HG03565 (cell line): ENCODE results near the gene PHACTR1.

Experiments
- ATAC-seq: cut with Tn5 transposase; IDR thresholded peaks from one replicate; pipeline ENCODE4 v1.9.1; 2021; ENCODE audit warnings: mild to moderate bottlenecking, moderate library complexity; ENCODE audit not compliant: unreplicated experiment

The PHACTR1 gene

GRCh38 chr6:13247627-13248026, 531.1 kb downstream of the PHACTR1 start:
- no peak for ATAC-seq

GRCh38 chr6:13248053-13248452, 531.5 kb downstream of the PHACTR1 start:
- ATAC-seq = no peak

- ATAC-seq = no peak
Observed at GRCh38 chr6:13248584-13248985, 532.0 kb downstream of the PHACTR1 start.

GRCh38 chr6:13248994-13249393, 532.4 kb downstream of the PHACTR1 start:
- ATAC-seq = no peak

- ATAC-seq = no peak
Observed at GRCh38 chr6:13249817-13250216, 533.2 kb downstream of the PHACTR1 start.

GRCh38 chr6:13250703-13251102, 534.1 kb downstream of the PHACTR1 start:
- no peak for ATAC-seq

- ATAC-seq = no peak
Observed at GRCh38 chr6:13251242-13251641, 534.7 kb downstream of the PHACTR1 start.

GRCh38 chr6:13252790-13253189, 536.2 kb downstream of the PHACTR1 start:
- ATAC-seq = no peak

GRCh38 chr6:13253272-13253671, 536.7 kb downstream of the PHACTR1 start:
- no peak for ATAC-seq

- ATAC-seq = no peak
Observed at GRCh38 chr6:13256266-13257001, 539.9 kb downstream of the PHACTR1 start.

- peak; percentile 41 for ATAC-seq
Observed at GRCh38 chr6:13259393-13259792, 542.8 kb downstream of the PHACTR1 start.

GRCh38 chr6:13260101-13260598, 543.6 kb downstream of the PHACTR1 start:
- no peak for ATAC-seq

GRCh38 chr6:13260831-13261230, 544.3 kb downstream of the PHACTR1 start:
- no peak for ATAC-seq

GRCh38 chr6:13261464-13261994, 545.0 kb downstream of the PHACTR1 start:
- ATAC-seq = peak; percentile 50

- ATAC-seq = no peak
Observed at GRCh38 chr6:13262302-13263230, 546.0 kb downstream of the PHACTR1 start.

GRCh38 chr6:13263669-13264068, 547.1 kb downstream of the PHACTR1 start:
- no peak for ATAC-seq

- no peak for ATAC-seq
Observed at GRCh38 chr6:13267142-13267651, 550.6 kb downstream of the PHACTR1 start.

GRCh38 chr6:13268913-13269518, 552.4 kb downstream of the PHACTR1 start:
- no peak for ATAC-seq

GRCh38 chr6:13272131-13273046, 555.8 kb downstream of the PHACTR1 start:
- no peak for ATAC-seq
